AG04449 (cell line): ENCODE data around the gene OR2V1.
"Not testable (repeated sequence)": the region's sequence is repeated elsewhere in the genome, so short reads cannot be mapped to it uniquely, and the experiment has no call there.

ENCODE experiments used
- CTCF ChIA-PET: fragments of 350-600 bp; formaldehyde crosslinking; extraction: SDS; loops from one replicate; lab custom pipeline; 2021; ENCODE audit warnings: antibody characterized with exemption; lab: Yijun Ruan, JAX
- POLR2A ChIA-PET: fragments of 400-600, 350-600 bp; formaldehyde crosslinking; extraction: SDS; loops from one replicate; lab custom pipeline; 2020; ENCODE audit warnings: antibody characterized with exemption, inconsistent platforms; lab: Yijun Ruan, JAX
- DNase-seq: peaks from one replicate; pipeline ENCODE4 v3.0.0-alpha.2; 2010; ENCODE audit warnings: low read depth, low spot score
- H3K4me3 ChIP-seq: 2 replicates; pipeline ENCODE4 v1.5.1; 2011; ENCODE audit warnings: low read depth, mild to moderate bottlenecking, control low read depth, low read length
- TF ChIP-seq, protein P1 (sequence below): IDR thresholded peaks from one replicate; pipeline ENCODE4 v1.5.1; 2011; ENCODE audit warnings: mild to moderate bottlenecking, moderate library complexity, low read length, control low read depth, inconsistent platforms; ENCODE audit not compliant: insufficient read depth; ENCODE audit errors: missing control alignments

The OR2V1 gene

DNA sequence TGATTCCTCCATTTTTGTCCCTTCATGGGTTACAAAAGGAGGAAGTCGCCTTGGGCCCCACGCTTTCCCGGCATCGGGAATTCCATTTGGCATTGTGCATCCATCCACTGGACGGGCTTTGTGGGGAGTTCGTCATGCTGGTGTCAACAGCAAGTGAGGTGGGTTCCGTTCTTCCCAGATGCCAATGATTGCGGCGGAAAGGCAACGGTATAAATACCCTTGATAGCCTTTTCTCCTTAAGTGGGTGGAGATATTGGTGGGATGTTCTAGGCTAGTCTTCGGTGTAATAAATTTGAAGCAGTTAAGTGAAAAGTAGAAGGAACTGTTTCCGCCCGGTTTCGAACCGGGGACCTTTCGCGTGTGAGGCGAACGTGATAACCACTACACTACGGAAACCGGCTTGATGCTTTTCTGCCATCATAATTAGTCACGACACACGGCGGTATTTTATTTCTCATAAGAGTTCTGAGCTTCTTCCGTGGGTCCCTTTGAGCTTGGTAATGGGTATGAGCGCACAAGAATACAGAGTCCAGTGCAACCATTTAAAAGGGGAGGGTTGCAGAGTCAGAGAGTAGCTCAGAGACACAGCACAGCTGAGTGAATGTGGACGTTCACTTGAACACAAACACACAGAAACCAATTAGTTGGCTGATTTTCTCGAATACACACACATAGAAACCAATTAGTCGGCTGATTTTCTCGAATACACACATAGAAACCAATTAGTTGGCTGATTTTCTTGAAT lies 28.9 kb downstream of the OR2V1 start:
- H3K4me3 ChIP-seq, CTCF ChIA-PET, DNase-seq, POLR2A ChIA-PET: not testable (repeated sequence)

DNA sequence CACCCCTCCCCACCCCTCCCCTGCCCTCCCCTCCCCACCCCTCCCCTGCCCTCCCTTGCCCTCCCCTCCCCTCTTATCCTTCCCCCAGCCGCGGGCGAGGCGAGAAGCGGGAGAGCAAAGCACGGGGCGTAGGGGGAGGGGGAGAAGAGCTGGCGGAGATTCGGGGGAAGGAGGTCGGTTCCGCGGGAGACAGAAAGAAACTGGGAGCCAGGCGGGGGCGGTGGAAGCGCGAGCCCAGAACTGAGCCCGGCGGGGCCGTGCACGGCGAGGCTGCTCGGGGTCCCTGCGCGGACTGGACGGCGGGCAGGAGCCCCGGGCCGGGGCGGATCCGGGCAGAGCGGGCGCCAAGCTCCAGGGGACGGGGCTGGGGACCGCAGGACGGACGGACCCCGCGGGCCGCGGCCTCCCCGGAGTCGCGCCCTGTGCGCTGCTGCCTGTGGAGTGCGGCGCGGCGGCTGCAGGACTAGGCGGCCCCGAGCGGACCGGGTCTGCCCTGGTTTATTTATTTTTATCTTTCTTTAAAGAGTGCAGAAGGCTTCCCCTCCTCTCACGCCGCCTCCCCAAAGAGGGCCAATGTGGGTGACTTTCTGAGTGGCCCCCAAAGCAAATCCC lies 29.8 kb downstream of the OR2V1 start:
- DNase-seq = not testable (repeated sequence)

DNA sequence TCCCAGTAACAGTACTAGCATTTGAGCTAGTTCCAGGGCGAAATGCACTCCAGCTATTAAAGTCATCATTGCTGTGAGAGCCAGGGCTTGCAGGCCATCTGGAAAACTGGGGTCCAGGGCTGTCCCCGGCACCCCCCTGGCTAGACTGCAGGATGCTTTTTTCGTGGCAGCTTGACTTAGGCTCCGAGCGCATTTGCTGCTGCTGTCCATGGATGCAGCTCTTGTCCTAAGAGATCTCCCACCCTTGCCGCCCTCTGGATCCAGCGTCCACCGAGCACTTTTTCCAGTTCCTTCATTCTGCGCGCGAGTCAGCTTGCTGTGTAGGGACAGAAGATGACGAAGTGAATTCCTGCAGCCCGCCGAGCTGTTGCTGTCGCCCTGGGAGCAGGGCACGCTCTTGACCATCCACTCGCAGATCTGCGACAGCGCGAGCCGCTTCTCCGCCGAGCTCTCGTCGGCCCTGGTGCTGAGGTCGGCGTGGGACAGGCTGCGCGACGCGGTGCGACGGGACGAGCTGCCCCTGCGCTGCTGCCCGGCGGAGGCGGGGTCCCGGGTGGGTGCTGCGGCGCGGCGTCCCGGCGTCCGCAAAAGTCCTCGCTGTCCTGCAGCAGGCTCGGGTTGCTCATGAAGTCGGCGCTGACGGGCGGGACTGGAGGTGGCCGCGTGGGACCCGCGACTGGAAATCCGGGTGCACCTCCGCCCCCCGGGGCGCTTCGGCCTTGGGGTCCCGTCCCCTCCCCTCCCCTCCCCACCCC lies 30.7 kb downstream of the OR2V1 start:
- no peak for DNase-seq
- POLR2A ChIA-PET = no interaction called here
- H3K4me3 ChIP-seq = peak overlapping the region; percentile 15; the same call in 1 of the 2 replicates
- TF ChIP-seq, protein P1, sequence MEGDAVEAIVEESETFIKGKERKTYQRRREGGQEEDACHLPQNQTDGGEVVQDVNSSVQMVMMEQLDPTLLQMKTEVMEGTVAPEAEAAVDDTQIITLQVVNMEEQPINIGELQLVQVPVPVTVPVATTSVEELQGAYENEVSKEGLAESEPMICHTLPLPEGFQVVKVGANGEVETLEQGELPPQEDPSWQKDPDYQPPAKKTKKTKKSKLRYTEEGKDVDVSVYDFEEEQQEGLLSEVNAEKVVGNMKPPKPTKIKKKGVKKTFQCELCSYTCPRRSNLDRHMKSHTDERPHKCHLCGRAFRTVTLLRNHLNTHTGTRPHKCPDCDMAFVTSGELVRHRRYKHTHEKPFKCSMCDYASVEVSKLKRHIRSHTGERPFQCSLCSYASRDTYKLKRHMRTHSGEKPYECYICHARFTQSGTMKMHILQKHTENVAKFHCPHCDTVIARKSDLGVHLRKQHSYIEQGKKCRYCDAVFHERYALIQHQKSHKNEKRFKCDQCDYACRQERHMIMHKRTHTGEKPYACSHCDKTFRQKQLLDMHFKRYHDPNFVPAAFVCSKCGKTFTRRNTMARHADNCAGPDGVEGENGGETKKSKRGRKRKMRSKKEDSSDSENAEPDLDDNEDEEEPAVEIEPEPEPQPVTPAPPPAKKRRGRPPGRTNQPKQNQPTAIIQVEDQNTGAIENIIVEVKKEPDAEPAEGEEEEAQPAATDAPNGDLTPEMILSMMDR = no peak
- CTCF ChIA-PET = no interaction called here

More for the DNA sequence above, 29.8 kb downstream of the OR2V1 start:
- H3K4me3 ChIP-seq, POLR2A ChIA-PET, CTCF ChIA-PET: not testable (repeated sequence)

DNA sequence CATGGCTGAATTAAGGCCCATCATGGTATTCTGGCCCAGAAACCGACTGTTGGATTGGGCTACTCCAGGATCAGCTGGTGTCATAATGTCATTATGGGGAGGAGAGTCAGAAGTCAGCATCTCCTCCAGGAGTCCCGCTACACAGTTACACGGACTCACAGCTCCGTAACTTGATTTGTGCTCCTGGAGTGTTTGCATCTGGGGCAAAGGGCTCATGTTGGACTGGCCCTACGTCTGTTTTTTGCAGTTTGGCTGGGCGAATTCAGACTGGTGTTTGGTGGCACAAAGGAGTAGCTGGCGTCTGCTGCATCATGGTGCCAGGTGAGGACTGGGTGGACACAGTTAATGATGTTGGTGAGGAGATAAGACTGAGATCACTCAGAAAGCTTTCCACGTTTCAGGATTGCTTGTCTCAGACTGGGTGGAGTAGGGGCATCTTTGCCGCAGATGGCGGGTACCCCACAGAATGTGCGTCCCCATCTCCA lies 31.3 kb downstream of the OR2V1 start:
- no peak overlapping the region for H3K4me3 ChIP-seq
- ChIA-PET POLR2A (no interaction called here), CTCF (no interaction called here)
- TF ChIP-seq, protein P1 = no peak
- DNase-seq = no peak

DNA sequence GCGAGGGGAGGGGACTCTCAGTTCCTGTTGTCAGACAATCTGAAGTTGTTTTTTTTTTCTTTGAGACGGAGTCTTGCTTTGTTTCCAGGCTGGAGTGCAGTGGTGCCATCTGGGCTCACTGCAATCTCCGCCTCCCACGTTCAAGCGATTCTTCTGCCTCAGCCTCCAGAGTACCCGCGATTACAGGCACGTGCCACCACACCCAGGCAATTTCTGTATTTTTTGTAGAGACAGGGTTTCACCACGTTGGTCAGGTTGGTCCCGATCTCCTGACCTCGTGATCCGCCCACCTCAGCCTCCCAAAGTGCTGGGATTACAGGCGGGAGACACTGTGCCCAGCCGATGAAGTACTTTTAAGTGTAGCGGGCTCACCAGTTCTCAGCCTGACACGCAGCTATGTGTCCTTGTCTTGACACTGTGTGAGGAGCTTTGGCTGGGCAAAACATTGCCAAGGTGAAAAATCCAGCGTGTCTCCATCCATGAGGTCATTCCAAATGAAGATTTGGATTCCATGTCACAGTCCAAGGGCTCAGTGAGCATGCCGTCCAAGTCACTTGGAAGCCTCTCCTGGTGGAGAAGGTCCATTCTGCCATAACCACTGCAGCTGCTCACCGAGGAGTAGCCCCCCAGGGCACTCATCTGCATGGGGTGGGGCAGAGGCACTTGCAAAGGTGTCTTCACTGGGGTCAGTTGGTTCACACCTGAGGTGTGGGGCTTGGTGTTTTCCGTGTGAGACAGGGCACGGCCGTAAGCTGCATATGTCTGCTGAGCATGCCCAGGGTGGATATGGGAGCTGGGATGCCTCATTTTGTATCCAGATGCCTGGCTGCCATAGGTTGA lies 32.0 kb downstream of the OR2V1 start:
- H3K4me3 ChIP-seq = no peak overlapping the region
- no peak for DNase-seq
- CTCF ChIA-PET = no interaction called here
- TF ChIP-seq, protein P1 = no peak
- POLR2A ChIA-PET = no interaction called here

DNA sequence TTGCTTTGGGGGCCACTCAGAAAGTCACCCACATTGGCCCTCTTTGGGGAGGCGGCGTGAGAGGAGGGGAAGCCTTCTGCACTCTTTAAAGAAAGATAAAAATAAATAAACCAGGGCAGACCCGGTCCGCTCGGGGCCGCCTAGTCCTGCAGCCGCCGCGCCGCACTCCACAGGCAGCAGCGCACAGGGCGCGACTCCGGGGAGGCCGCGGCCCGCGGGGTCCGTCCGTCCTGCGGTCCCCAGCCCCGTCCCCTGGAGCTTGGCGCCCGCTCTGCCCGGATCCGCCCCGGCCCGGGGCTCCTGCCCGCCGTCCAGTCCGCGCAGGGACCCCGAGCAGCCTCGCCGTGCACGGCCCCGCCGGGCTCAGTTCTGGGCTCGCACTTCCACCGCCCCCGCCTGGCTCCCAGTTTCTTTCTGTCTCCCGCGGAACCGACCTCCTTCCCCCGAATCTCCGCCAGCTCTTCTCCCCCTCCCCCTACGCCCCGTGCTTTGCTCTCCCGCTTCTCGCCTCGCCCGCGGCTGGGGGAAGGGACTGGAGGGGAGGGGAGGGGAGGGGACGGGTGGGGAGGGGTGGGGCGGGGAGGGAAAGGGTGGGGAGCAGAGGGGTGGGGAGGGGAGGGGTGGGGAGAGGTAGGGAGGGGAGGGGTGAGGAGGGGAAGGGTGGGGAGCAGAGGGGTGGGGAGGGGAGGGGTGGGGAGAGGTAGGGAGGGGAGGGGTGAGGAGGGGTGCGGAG lies 33.0 kb downstream of the OR2V1 start:
- POLR2A ChIA-PET, DNase-seq, CTCF ChIA-PET, H3K4me3 ChIP-seq: not testable (repeated sequence)

DNA sequence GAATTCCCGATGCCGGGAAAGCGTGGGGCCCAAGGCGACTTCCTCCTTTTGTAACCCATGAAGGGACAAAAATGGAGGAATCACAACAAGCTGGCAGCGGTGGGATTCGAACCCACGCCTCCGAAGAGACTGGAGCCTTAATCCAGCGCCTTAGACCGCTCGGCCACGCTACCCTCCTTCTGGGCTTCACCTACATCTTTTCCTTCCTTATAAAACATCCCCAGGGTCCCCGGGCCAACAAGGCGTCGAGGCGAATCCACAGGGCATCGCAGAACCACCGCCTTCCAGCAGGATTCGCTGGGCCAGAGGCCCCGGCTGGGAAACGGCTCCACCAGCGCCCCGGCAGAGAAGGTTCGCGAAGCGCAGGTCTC lies 33.6 kb downstream of the OR2V1 start:
- POLR2A ChIA-PET, DNase-seq, H3K4me3 ChIP-seq, CTCF ChIA-PET: not testable (repeated sequence)

DNA sequence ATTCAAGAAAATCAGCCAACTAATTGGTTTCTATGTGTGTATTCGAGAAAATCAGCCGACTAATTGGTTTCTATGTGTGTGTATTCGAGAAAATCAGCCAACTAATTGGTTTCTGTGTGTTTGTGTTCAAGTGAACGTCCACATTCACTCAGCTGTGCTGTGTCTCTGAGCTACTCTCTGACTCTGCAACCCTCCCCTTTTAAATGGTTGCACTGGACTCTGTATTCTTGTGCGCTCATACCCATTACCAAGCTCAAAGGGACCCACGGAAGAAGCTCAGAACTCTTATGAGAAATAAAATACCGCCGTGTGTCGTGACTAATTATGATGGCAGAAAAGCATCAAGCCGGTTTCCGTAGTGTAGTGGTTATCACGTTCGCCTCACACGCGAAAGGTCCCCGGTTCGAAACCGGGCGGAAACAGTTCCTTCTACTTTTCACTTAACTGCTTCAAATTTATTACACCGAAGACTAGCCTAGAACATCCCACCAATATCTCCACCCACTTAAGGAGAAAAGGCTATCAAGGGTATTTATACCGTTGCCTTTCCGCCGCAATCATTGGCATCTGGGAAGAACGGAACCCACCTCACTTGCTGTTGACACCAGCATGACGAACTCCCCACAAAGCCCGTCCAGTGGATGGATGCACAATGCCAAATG lies 34.1 kb downstream of the OR2V1 start:
- DNase-seq, CTCF ChIA-PET, POLR2A ChIA-PET, H3K4me3 ChIP-seq: not testable (repeated sequence)

DNA sequence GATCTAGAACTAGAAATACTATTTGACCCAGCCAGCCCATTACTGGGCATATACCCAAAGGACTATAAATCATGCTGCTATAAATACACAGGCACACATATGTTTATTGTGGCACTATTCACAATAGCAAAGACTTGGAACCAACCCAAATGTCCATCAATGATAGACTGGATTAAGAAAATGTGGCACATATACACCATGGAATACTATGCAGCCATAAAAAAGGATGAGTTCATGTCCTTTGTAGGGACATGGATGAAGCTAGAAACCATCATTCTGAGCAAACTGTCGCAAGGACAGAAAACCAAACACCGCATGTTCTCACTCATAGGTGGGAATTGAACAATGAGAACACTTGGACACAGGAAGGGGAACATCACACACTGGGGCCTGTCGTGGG lies 35.8 kb downstream of the OR2V1 start:
- H3K4me3 ChIP-seq, CTCF ChIA-PET, POLR2A ChIA-PET, DNase-seq: not testable (repeated sequence)
